Suprapubic skin (tissue), 4 donors: ENCODE measurements around the gene CCDC9B.

Experiments
- EP300 ChIP-seq: sonication (generic); formaldehyde crosslinking; IDR thresholded peaks from one replicate; pipeline ENCODE4 v1.6.1; 2017; ENCODE audit warnings: antibody characterized with exemption
- POLR2A ChIP-seq, 2 donors: fragments of 450-650 bp; IDR thresholded peaks; one replicate each; pipeline ENCODE4 v1.6.1; 2017; ENCODE audit warnings: antibody characterized with exemption in 2 of 2, mild to moderate bottlenecking in 2 of 2, moderate library complexity in 2 of 2
- POLR2AphosphoS5 ChIP-seq, 3 donors: sonication (generic); formaldehyde crosslinking; IDR thresholded peaks; one replicate each; pipeline ENCODE4 v1.6.1; 2017; ENCODE audit warnings: antibody characterized with exemption in 3 of 3
- TF ChIP-seq, protein P1 (sequence below), 2 donors: fragments of 200-600 bp in 1 of 2; fragments of 450-650 bp in 1 of 2; sonication (generic) in 1 of 2; IDR thresholded peaks; one replicate each; pipeline ENCODE4 v1.5.1; 2016 to 2019; ENCODE audit warnings: antibody characterized with exemption in 2 of 2, mild to moderate bottlenecking in 1 of 2, moderate library complexity in 1 of 2

DNA sequence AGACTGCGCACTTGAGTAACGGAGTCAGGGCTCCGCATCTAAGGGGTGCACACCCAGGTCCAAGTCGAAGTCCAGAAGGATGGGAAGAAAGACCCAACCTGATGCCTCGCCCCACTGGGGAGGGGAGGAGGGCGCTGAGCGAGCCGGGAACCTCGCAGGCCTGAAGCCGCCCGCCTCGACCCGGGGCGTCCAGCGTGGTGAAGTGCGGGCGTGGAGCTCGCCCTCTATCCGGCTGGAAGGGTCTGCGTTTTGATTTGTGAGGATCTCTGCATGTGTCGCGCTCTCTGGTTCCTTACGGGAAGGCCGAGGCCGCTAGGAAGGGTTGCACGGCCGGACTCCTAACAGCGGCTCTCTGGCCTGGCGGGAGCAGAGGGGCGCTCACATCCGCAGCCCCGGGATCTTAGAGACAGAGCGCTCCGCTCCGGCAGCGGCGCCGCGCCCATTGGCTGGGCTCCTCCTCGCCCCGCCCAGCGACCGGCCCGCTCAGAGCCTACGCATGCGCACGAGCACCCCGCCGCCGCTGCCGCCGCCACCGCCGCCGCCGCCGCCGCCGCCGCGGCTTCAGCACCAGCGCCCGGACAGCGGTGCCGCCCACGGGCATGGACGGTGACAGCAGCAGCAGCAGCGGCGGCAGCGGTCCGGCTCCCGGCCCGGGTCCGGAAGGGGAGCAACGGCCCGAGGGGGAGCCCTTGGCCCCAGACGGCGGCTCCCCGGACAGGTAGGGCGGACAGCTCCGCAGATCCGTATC lies 17.2 kb upstream of the CCDC9B start, which contains the start of gene DISP2:
- TF ChIP-seq, protein P1, sequence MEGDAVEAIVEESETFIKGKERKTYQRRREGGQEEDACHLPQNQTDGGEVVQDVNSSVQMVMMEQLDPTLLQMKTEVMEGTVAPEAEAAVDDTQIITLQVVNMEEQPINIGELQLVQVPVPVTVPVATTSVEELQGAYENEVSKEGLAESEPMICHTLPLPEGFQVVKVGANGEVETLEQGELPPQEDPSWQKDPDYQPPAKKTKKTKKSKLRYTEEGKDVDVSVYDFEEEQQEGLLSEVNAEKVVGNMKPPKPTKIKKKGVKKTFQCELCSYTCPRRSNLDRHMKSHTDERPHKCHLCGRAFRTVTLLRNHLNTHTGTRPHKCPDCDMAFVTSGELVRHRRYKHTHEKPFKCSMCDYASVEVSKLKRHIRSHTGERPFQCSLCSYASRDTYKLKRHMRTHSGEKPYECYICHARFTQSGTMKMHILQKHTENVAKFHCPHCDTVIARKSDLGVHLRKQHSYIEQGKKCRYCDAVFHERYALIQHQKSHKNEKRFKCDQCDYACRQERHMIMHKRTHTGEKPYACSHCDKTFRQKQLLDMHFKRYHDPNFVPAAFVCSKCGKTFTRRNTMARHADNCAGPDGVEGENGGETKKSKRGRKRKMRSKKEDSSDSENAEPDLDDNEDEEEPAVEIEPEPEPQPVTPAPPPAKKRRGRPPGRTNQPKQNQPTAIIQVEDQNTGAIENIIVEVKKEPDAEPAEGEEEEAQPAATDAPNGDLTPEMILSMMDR (IDR thresholded peaks at IDR 0.05): no peak
- TF ChIP-seq POLR2AphosphoS5 (IDR thresholded peaks at IDR 0.05) (no peak), POLR2A (IDR thresholded peaks at IDR 0.05) (no peak), EP300 (no peak)
